ENCODE results near the gene SEMA7A.

Gene SEMA7A

GRCh38 chr15:74430510-74430951, 3.2 kb downstream of the SEMA7A start:
- no peak for DNase-seq (ENCODE audit: low read depth)

- no peak for DNase-seq (ENCODE audit: low read depth)
These were observed 3.9 kb downstream of the SEMA7A start for GRCh38 chr15:74429781-74430400.

- no peak for DNase-seq (ENCODE audit: low read depth)
These were observed 4.6 kb downstream of the SEMA7A start for GRCh38 chr15:74428970-74429780.

- no peak for DNase-seq (ENCODE audit: low read depth)
These were observed 5.3 kb downstream of the SEMA7A start for GRCh38 chr15:74428442-74428787.

GRCh38 chr15:74427607-74428441, 5.9 kb downstream of the SEMA7A start:
- no peak for DNase-seq (ENCODE audit: low read depth)

- DNase-seq (ENCODE audit: low read depth): no peak
These were observed 7.1 kb downstream of the SEMA7A start for GRCh38 chr15:74426404-74427281.

GRCh38 chr15:74425630-74426029, 8.1 kb downstream of the SEMA7A start:
- DNase-seq (ENCODE audit: low read depth): no peak

GRCh38 chr15:74424901-74425528, 8.7 kb downstream of the SEMA7A start:
- no peak for DNase-seq (ENCODE audit: low read depth)

- DNase-seq (ENCODE audit: low read depth): no peak
These were observed 10.1 kb downstream of the SEMA7A start for GRCh38 chr15:74423431-74424257.

- DNase-seq (ENCODE audit: low read depth): no peak
These were observed 10.9 kb downstream of the SEMA7A start for GRCh38 chr15:74422652-74423430.

- DNase-seq (ENCODE audit: low read depth): no peak
These were observed 11.5 kb downstream of the SEMA7A start for GRCh38 chr15:74422265-74422651.

GRCh38 chr15:74421302-74422245, 12.2 kb downstream of the SEMA7A start:
- no peak for DNase-seq (ENCODE audit: low read depth)

- DNase-seq (ENCODE audit: low read depth): no peak
These were observed 13.4 kb downstream of the SEMA7A start for GRCh38 chr15:74420193-74420905.

GRCh38 chr15:74419432-74419831, 14.3 kb downstream of the SEMA7A start:
- no peak for DNase-seq (ENCODE audit: low read depth)

- DNase-seq (ENCODE audit: low read depth): no peak
These were observed 15.0 kb downstream of the SEMA7A start for GRCh38 chr15:74418575-74419338.

- no peak for DNase-seq (ENCODE audit: low read depth)
These were observed 16.1 kb downstream of the SEMA7A start for GRCh38 chr15:74417670-74418069.

GRCh38 chr15:74417225-74417624, 16.5 kb downstream of the SEMA7A start:
- no peak for DNase-seq (ENCODE audit: low read depth)

All from stimulated activated CD8-positive, alpha-beta memory T cell treated with anti-CD3 and anti-CD28 coated beads, Interleukin-12 subunit alpha, Interleukin-12 subunit beta, amount 100 ng/mL, for 4 hours (primary cell).